HG03280 (cell line): ENCODE results near the gene CPA2.
"Not testable (repeated sequence)": the region's sequence is repeated elsewhere in the genome, so short reads cannot be mapped to it uniquely, and the experiment has no call there.

ENCODE experiments used
- ATAC-seq: cut with Tn5 transposase; IDR thresholded peaks from one replicate; pipeline ENCODE4 v1.9.1; 2021; ENCODE audit warnings: mild to moderate bottlenecking, moderate library complexity; ENCODE audit not compliant: unreplicated experiment

CPA2 gene

GRCh38 chr7:130304878-130305277, 38.2 kb downstream of the CPA2 start:
- no peak for ATAC-seq

DNA sequence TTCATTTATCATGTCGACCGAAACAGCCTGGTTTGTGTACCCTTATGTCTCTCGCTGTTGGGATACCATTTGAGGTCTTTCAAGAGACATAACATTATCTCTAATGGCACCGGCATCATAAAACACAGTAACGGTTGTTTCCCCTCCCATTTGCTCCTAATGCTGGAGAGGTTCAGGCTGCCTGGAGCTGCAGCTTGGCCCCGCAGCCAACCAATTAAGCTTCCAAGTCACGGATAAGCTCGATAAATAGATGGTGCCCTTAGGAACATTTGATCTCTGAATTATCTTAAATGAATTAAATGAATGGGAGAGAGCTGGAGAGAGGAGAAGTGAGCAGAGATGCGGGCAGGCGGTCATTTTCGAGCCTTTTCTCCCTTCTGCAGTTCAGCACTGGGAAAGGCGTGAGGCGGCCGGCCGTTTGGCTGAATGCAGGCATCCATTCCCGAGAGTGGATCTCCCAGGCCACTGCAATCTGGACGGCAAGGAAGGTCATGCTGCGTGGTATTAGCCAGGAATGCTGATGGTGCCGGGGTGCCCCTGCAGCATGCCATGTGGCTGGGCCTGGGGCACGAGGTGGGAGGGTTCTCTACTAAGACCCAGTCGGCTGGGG, 38.9 kb downstream of the CPA2 start:
- no peak for ATAC-seq

DNA sequence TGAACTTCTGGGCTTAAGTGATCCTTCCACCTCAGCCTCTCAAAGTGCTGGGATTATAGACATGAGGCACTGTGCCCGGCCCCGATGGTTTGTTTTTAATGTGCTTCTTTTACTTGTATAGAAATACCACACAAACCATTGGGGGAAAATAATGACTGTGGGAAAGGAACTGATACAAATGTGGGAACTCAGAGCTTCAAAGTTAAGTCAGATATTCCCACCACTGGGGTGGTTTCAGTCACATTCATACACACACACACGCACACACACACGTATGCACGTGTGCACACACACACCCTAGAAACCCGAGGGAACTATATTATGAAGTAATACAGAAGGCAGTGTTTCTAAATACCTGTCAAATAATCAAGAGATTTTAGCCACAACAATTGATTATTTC, 43.3 kb downstream of the CPA2 start:
- no peak for ATAC-seq

DNA sequence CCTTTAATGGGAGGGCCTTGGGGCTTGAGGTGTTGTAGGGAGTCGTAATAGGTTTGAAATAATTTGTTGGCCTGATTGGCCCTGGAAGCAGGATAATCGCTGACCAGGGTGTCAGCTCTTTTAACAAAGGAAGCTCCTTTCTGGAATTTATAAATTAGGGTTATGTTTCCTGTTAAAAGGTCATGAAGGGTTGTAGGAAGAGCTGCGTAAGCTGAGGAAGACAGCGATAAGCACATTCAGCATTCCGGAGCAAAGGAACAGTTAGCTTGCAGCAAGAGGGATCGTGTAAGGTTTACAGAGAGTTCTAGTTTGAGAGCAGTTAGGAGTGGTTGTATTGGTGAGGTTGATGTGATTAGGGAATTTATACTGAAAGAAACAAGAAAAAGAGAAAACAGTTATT, 47.6 kb downstream of the CPA2 start:
- ATAC-seq = no peak

- ATAC-seq = no peak
These were observed 52.9 kb downstream of the CPA2 start for GRCh38 chr7:130319541-130319940.

GRCh38 chr7:130321542-130322229, 55.0 kb downstream of the CPA2 start:
- ATAC-seq = not testable (repeated sequence)

DNA sequence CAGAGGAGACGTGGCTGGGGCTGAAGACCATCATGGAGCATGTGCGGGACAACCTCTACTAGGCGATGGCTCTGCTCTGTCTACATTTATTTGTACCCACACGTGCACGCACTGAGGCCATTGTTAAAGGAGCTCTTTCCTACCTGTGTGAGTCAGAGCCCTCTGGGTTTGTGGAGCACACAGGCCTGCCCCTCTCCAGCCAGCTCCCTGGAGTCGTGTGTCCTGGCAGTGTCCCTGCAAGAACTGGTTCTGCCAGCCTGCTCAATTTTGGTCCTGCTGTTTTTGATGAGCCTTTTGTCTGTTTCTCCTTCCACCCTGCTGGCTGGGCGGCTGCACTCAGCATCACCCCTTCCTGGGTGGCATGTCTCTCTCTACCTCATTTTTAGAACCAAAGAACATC, 56.0 kb downstream of the CPA2 start:
- no peak for ATAC-seq

GRCh38 chr7:130324306-130324943, 57.8 kb downstream of the CPA2 start:
- ATAC-seq = no peak

DNA sequence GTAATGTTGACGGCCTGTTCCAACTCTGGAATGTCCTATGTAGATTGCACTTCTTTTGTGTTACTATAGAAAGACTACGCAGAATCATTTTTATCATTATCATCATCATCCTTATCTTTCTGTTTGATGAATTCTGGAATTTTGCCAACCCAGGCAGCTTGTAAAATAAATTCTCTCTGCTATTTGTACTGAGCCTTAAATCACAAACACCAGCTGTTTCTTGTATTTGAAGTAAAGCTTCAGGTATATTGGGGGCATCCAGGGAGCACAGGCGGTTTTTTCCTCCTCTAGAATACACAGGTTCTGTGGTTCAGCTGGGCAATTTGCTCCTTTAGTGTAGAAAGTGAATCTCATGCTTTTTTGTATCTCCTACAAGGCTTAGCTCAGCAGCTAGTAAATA, 63.0 kb downstream of the CPA2 start:
- ATAC-seq = no peak

DNA sequence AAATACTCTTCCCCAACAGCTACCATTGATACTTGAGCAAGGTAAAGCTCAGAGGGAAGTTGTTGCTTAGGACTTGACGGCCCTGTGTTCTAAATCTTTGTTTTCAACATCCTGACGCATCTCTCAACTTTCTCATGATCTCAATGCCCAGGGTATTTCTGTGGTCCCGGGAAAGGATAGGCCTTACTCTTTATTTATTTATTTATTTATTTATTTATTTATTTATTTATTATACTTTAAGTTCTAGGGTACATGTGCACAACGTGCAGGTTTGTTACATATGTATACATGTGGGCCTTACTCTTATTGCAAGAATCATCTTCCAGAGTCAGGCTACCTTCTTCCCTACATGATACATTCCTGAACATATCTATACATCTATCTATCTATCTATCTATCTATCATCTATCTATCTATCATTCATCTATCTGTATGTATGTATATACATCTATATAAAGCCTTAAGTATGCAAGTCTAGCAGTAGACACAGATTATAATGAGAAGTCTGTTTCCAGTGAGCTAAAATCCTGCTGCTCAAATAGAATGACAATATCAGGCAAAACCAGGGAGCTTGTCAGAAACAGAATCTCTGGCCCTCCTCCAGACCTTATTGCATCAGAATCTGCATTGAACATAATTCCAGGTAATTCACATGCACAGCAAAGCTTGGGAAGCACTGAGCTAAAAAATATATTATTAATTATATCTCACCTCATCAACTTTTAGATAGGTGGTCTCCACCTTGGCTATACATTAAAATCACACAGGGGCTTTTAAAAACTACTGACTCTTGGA, 65.8 kb downstream of the CPA2 start:
- ATAC-seq = no peak

GRCh38 chr7:130333832-130334231, 67.2 kb downstream of the CPA2 start:
- ATAC-seq = no peak

DNA sequence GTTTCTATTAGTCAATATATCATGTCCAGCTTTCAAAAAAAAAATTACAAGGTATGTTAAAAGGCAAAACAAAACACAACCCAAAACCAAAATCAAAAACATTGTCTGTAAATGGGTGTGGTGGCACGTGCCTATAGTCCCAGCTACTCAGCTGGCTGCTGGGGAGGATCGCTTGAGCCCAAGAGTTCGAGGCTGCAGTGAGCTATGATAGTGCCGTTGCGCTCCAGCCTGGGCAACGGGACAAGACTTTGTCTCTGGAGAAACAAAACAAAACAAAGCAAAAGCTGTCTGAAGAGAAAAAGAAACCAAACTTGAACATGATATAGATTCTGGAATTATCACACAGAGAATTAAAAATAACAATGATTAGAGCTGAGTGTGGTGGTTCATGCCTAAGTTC, 67.6 kb downstream of the CPA2 start:
- no peak for ATAC-seq

- ATAC-seq = no peak
These were observed 70.8 kb downstream of the CPA2 start for GRCh38 chr7:130337410-130337971.

GRCh38 chr7:130338233-130338632, 71.6 kb downstream of the CPA2 start:
- no peak for ATAC-seq
